Measurements from ENCODE around the gene PPP1R18. TPM values are rescaled to one million over a fixed set of nuclear protein-coding genes. Genes with fewer than 3 reads are reported as not detected.

PPP1R18 gene
- total RNA-seq, 1 donor from 2014 or later, result 42.5 TPM

GRCh38 chr6:30647242-30648116 lies 39.0 kb downstream of the PPP1R18 start:
- intact Hi-C loops (cut with DNase I), result no loop called here
- Histone ChIP-seq H3K9me3 (no peaks in the 10 kb centered on the region), H3K4me1 (peaks cover 20% of the 10 kb centered on the region), H3K36me3 (peaks cover 0 to 23% of the 10 kb centered on the region in 2 donors), H3K4me3 (peak overlapping the region; percentile 87 to 96), H3K27me3 (no peaks in the 10 kb centered on the region), H3K27ac (peak overlapping the region; percentile 90)
- DNase-seq (ENCODE audit: extremely low spot score in 2 of 2), result no peak
- TF ChIP-seq POLR2A (IDR thresholded peaks at IDR 0.05) (no peak), POLR2AphosphoS5 (IDR thresholded peaks at IDR 0.05; ENCODE audit: insufficient read depth in 1 of 2, low read depth in 1 of 2) (peak in 1 of 2 donors; percentile 68), CTCF (IDR thresholded peaks at IDR 0.05) (no peak)

GRCh38 chr6:30646450-30647241 lies 39.8 kb downstream of the PPP1R18 start, which contains the start of gene C6orf136:
TSS of gene C6orf136 (plus strand) at chr6:30647133. CDS start at chr6:30647232, 99 bp downstream.
- peak in 1 of 2 donors; percentile 90 for DNase-seq (ENCODE audit: extremely low spot score in 2 of 2)
- H3K4me3 ChIP-seq, result peak within 1 kb of the TSS; percentile 87 to 96
- intact Hi-C loops (cut with DNase I), result no loop called here
- H3K9me3 ChIP-seq, result no peaks in the 10 kb centered on the region
- peak within 1 kb of the TSS; percentile 90 for H3K27ac ChIP-seq
- peaks cover 20% of the 10 kb centered on the region for H3K4me1 ChIP-seq
- H3K36me3 ChIP-seq, result peaks cover 0 to 22% of the 10 kb centered on the region in 2 donors
- TF ChIP-seq CTCF (IDR thresholded peaks at IDR 0.05), result no peak
- peak in 1 of 2 donors; percentile 46 for TF ChIP-seq POLR2AphosphoS5 (IDR thresholded peaks at IDR 0.05; ENCODE audit: insufficient read depth in 1 of 2, low read depth in 1 of 2)
- no peaks in the 10 kb centered on the region for H3K27me3 ChIP-seq

GRCh38 chr6:30645989-30646388 lies 40.5 kb downstream of the PPP1R18 start:
- H3K4me3 ChIP-seq, result no peak overlapping the region
- intact Hi-C loops (cut with DNase I), result no loop called here
- no peak for TF ChIP-seq POLR2A (IDR thresholded peaks at IDR 0.05)
- TF ChIP-seq POLR2AphosphoS5 (IDR thresholded peaks at IDR 0.05; ENCODE audit: insufficient read depth in 1 of 2, low read depth in 1 of 2), result no peak
- TF ChIP-seq CTCF (IDR thresholded peaks at IDR 0.05), result no peak
- H3K27ac ChIP-seq, result peak overlapping the region; percentile 90
- no peaks in the 10 kb centered on the region for H3K27me3 ChIP-seq
- no peak for DNase-seq (ENCODE audit: extremely low spot score in 2 of 2)
- peaks cover 0 to 19% of the 10 kb centered on the region in 2 donors for H3K36me3 ChIP-seq
- no peaks in the 10 kb centered on the region for H3K9me3 ChIP-seq
- peaks cover 20% of the 10 kb centered on the region for H3K4me1 ChIP-seq

GRCh38 chr6:30644769-30645168 lies 41.7 kb downstream of the PPP1R18 start:
- no peak for DNase-seq (ENCODE audit: extremely low spot score in 2 of 2)
- Histone ChIP-seq H3K9me3 (no peaks in the 10 kb centered on the region), H3K27ac (no peak overlapping the region), H3K36me3 (peaks cover 0 to 31% of the 10 kb centered on the region in 2 donors), H3K4me3 (no peak overlapping the region), H3K4me1 (peaks cover 20% of the 10 kb centered on the region), H3K27me3 (no peaks in the 10 kb centered on the region)
- intact Hi-C loops (cut with DNase I), result no loop called here
- TF ChIP-seq CTCF (IDR thresholded peaks at IDR 0.05) (no peak), POLR2A (IDR thresholded peaks at IDR 0.05) (no peak), POLR2AphosphoS5 (IDR thresholded peaks at IDR 0.05; ENCODE audit: insufficient read depth in 1 of 2, low read depth in 1 of 2) (no peak)

Measured in vagina (tissue), 2 donors.